Left ventricle myocardium inferior (tissue), 1 donor: Measurements from ENCODE around the gene PYROXD2. TPM values are rescaled to one million over a fixed set of nuclear protein-coding genes. Genes with fewer than 3 reads are reported as not detected.

ENCODE experiments used
- DNase-seq: peaks from one replicate; pipeline ENCODE4 v3.0.0-alpha.2; 2020
- H3K27ac ChIP-seq: fragments of 200-600 bp; replicated peaks from 2 replicates; pipeline ENCODE4 v1.8.0; 2021
- H3K27me3 ChIP-seq: fragments of 200-600 bp; 2 replicates; pipeline ENCODE4 v1.8.0; 2021; ENCODE audit warnings: low read depth
- H3K36me3 ChIP-seq: fragments of 200-600 bp; 2 replicates; pipeline ENCODE4 v1.8.0; 2021
- H3K4me1 ChIP-seq: fragments of 200-600 bp; 2 replicates; pipeline ENCODE4 v1.8.0; 2021
- H3K4me3 ChIP-seq: fragments of 200-600 bp; 2 replicates; pipeline ENCODE4 v1.8.0; 2021; ENCODE audit warnings: mild to moderate bottlenecking, moderate library complexity
- H3K9me3 ChIP-seq: fragments of 200-600 bp; replicated peaks from 2 replicates; pipeline ENCODE4 v1.8.0; 2021
- CTCF ChIP-seq: fragments of 200-600 bp; IDR thresholded peaks from 2 replicates; pipeline ENCODE4 v1.8.0; 2021; ENCODE audit warnings: antibody characterized with exemption, mild to moderate bottlenecking, borderline replicate concordance
- intact Hi-C: fragments of 100-400 bp; cut with micrococcal nuclease; formaldehyde crosslinking; loops from one replicate; pipeline ENCODE4 v1.11.0; 2022
- total RNA-seq: library from RNA; stranded (reverse); fragmentation: NEBNext Ultra II Directional; extraction: Animal tissue kit (Norgen Biotek cat#: 25700); gene quantifications from one replicate; pipeline ENCODE4 v1.2.1, GENCODE V29; 2021
- donor health status: DM: no; HTN: yes; CAD: no; lungs with severe emphysema.

PYROXD2 gene
- total RNA-seq, 1 donor from 2014 or later: 10.4 TPM

- H3K27ac ChIP-seq: no peak overlapping the region
- no peaks in the 10 kb centered on the region for H3K27me3 ChIP-seq
- no peak for DNase-seq
- H3K4me1 ChIP-seq: peaks cover 25% of the 10 kb centered on the region
- intact Hi-C loops: no loop called here
- H3K4me3 ChIP-seq: no peak overlapping the region
- H3K36me3 ChIP-seq: peaks cover 38% of the 10 kb centered on the region
- H3K9me3 ChIP-seq: no peaks in the 10 kb centered on the region
- TF ChIP-seq CTCF: no peak
These were observed 29.5 kb upstream of the PYROXD2 start for GRCh38 chr10:98444314-98445006.

GRCh38 chr10:98438715-98439114 lies 23.7 kb upstream of the PYROXD2 start:
- no peak for TF ChIP-seq CTCF
- H3K36me3 ChIP-seq: peaks cover 63% of the 10 kb centered on the region
- no peaks in the 10 kb centered on the region for H3K27me3 ChIP-seq

GRCh38 chr10:98436704-98437103 lies 21.7 kb upstream of the PYROXD2 start:
- DNase-seq: no peak
- no peak for TF ChIP-seq CTCF
- peak overlapping the region; percentile 47 for H3K27ac ChIP-seq
- peaks cover 67% of the 10 kb centered on the region for H3K36me3 ChIP-seq
- intact Hi-C loops: no loop called here
- H3K9me3 ChIP-seq: peaks cover 11% of the 10 kb centered on the region
- peaks cover 15% of the 10 kb centered on the region for H3K4me1 ChIP-seq
- no peak overlapping the region for H3K4me3 ChIP-seq
- no peaks in the 10 kb centered on the region for H3K27me3 ChIP-seq

More at GRCh38 chr10:98438715-98439114, 23.7 kb upstream of the PYROXD2 start:
- intact Hi-C loops: no loop called here
- no peak for DNase-seq
- peaks cover 12% of the 10 kb centered on the region for H3K4me1 ChIP-seq
- H3K9me3 ChIP-seq: no peaks in the 10 kb centered on the region
- H3K27ac ChIP-seq: no peak overlapping the region
- H3K4me3 ChIP-seq: no peak overlapping the region

- peaks cover 11% of the 10 kb centered on the region for H3K9me3 ChIP-seq
- H3K4me3 ChIP-seq: no peak overlapping the region
- no peak overlapping the region for H3K27ac ChIP-seq
- no peaks in the 10 kb centered on the region for H3K27me3 ChIP-seq
- H3K4me1 ChIP-seq: peaks cover 29% of the 10 kb centered on the region
- no peak for DNase-seq
- no peak for TF ChIP-seq CTCF
- H3K36me3 ChIP-seq: peaks cover 75% of the 10 kb centered on the region
- intact Hi-C loops: no loop called here
These were observed 20.2 kb upstream of the PYROXD2 start for GRCh38 chr10:98435178-98435577.

GRCh38 chr10:98433881-98434732 lies 19.1 kb upstream of the PYROXD2 start:
- intact Hi-C loops: no loop called here
- no peak for DNase-seq
- peaks cover 30% of the 10 kb centered on the region for H3K4me1 ChIP-seq
- H3K27ac ChIP-seq: no peak overlapping the region
- peaks cover 11% of the 10 kb centered on the region for H3K9me3 ChIP-seq
- no peak for TF ChIP-seq CTCF
- no peaks in the 10 kb centered on the region for H3K27me3 ChIP-seq
- H3K36me3 ChIP-seq: peaks cover 75% of the 10 kb centered on the region
- no peak overlapping the region for H3K4me3 ChIP-seq
